ENCODE results near the gene MISFA.
A peak's percentile ranks its signal among the peaks of the same experiment; 100 is the strongest.
"Not testable (repeated sequence)": the region's sequence is repeated elsewhere in the genome, so short reads cannot be mapped to it uniquely, and the experiment has no call there.

Gene MISFA

DNA sequence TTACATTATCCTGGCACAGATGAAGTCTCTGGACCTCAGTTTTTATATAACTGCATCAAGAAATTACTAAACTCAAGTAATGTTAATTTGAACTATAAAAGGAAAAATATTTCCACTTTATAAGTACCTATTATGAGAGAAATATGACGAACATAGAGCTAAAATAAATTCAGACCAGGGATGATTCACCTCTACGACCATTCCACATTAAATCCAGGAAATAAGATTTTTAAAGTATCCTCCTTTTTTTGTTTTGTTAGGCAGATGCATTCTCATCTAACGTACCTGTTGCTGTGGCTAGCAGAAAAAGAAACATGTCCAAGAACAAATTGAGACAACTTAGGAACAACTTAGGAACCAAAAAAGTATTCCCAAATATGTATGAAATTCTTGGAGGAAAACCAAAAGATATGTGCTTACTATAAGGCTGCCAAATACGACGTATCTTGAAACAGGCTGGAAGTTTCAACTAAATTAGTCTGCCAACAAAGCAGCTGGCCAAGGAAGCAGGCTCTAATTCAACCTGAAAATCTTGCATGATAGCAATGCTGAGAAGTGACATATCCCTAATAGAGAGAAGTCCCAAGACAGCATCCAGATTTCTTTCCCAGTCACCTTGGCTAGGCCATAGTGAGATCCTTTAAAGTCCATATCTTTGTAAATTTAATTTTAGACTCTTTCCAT, 18.9 kb downstream of the MISFA start:
- no peak for DNase-seq

DNA sequence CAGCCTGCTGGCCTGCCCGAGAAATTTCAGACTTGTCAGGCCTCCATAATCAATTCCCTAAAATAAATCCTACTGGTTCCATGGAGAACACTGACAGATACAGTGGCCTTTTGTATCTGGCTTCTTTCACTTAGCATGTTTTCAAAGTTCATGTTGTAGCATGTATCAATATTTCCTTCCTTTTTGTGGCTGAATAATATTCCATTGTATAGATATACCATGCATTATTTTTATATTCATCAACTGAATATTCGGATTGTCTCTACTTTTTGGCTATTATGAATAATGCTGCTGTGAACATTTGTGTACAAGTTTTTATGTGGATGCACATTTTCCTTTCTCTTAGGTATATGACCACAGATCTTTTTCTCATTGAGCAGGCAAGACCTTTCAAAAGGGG, 24.1 kb downstream of the MISFA start:
- no peak for DNase-seq

DNA sequence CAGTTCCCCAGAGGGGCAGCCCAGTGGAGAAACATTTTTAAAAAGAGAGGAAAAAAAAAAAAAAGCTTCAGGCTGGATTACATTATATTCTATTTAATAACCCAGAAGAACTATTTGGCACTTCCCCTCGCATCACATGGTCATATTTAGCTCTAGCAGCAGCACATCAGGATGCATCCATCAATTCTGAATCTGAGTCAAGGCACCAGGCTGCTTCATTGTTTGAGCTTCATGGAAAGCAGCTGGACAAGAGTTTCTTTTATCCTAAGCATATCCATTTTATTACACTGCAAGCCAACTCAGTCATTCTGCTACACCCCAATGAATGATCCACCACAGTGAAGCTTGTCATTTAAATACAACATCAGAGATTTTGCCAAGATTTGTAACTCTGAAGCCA, 24.6 kb downstream of the MISFA start:
- no peak for DNase-seq

DNA sequence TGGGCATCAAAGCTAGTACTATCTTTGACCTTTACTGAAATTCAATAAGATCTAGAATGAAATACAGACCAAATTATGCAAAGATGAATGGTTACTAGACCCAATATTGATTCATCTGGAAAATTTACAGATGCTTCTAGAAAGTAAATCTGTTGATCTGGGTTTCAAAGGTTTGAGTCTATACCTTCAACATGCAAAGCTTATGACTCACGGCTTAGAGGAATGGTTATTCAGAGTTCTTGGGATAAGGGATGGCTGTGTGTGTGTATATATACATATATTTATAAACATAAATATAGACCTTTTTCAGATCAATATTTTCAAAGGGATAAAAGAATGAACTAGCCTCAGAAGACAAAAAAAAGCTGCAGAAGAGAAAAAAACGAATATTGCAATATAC, 33.3 kb downstream of the MISFA start:
- no peak for DNase-seq

DNA sequence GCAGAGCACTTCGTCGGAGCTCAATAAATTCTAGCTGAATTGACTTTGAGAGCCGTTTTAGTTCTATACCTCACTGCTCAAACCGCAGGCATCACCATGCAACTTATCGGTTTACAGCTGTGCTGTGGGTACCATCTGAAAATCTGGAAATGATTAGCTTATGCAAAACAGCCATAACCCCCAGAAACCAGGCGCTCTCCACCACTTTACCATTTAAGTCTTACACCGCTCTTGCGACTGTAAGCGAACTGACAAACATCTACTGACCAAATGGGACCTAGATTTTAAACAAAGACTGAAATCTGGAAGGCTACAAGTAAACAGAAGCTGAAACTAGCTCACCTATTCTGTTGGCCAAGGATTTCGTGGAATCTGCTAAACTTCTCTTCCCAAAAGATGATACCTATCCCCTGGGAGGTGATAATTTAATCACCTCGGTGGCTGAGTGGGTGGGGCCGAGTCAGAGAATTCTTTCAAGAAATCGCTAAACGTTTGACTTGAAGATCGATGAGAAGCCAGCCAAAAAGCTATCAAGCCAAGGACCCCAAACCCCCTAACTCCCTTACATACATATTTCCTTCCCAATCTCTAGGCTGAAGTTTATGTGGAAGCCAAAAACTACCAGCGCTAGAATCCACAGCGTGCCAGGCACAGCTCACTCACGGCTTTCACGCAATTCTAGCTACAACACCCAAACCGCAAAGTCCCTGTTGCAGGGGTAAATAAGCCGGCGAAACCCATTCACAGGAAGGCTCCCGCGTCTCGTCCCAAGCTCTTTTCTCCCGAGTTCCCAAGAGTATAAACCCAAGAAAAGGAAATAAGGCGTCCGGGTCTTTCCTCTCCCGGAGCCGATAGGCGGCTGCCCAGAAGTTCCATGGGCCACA, 33.9 kb downstream of the MISFA start:
- no peak for DNase-seq

DNA sequence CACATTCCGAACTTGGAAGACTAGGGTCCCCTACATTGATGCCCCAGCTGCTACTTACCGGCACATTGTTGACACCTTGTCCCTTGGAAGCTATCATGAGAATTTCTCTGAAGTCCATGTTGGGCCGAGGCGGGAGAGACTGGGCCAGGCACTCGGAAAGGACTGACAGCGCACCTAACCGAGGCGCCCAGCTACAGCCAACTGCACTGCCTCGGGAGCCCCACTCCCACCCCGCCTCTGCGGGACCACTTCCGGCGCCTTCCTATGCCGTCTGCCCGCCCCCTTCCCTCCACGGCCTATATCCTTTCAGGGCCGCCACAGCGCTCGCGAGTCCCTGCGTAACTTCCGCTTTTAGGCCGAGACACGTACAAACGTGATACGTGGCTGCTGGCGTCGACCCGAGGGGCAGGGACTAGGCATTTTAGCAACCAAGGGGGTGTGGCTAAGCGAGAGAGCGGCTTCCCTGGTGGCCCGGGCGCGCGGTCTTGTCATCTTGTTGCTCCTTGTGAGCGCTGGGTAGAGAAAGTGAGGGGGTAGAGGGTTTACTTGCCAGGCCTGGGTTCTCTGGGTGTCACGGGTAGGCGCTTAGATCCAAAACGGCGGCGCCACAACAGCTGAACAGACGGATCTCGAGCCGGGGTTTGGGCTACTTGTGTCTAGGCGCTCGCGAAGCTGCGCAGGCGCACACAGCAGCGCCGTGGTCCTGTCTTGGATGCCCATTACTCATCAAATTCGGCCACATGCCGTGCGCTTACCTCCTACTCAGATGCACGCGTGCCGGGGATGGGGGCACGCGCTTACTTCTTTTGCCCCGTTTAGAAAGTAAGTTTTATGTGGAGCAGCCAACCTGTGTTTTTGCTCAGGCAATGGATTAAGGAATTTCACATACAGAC, 34.8 kb downstream of the MISFA start, which contains the start of gene SPTY2D1:
Gene SPTY2D1, minus strand, starts transcription at position 203 of the 893 bp plus-strand sequence. Its CDS starts 85 bp downstream, at position 118.
- peak; percentile 98 for DNase-seq

DNA sequence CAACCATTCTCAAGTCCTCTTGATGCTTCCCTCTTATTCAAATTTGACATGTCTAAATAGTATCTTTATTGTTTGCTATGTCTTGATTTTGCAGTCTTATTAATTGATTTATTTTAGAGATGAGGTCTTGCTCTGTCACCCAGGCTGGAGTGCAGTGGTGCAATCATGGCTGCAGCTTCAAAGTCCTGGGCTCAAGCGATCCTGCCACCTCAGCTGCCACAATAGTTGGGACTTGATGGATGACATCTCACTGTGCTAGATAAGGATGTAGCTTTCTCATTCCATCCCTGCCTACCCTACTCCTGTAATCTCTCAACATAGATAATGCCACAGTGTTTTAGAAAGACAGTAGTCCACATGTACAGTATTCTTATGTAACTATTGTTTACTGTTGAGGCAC, 42.1 kb downstream of the MISFA start:
- DNase-seq = no peak

DNA sequence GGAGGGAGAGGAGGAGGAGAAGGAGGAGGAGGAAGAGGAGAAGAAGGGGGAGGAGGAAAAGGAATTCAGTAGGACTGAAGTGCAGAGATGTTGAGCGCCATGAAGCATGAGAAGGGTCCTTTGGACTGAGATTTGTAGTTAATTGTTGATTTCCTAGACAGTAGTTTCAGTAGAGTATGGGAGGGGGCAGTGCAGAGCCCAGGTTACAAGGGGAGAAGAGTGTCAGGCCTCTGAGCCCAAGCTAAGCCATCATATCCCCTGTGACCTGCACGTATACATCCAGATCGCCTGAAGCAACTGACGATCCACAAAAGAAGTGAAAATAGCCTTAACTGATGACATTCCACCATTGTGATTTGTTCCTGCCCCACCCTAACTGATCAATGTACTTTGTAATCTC, 43.4 kb downstream of the MISFA start:
- not testable (repeated sequence) for DNase-seq

DNA sequence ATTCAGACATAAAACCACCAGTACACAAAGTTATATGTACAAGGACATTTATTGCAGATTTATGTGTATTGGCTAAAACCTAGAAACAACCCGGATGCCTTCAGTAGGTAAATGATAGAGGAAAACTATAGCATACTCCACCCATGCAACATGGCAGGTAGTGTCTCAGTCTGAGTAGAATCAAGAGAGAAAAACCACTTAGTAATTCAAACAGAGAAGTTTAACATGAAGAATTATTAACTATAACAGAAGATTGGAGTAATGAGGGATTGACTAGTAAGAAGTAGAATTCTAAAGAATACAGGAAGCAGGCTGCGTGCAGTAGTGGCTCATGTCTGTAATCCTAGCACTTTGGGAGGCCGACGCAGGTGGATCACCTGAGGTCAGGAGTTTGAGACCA, 50.8 kb downstream of the MISFA start:
- no peak for DNase-seq

DNA sequence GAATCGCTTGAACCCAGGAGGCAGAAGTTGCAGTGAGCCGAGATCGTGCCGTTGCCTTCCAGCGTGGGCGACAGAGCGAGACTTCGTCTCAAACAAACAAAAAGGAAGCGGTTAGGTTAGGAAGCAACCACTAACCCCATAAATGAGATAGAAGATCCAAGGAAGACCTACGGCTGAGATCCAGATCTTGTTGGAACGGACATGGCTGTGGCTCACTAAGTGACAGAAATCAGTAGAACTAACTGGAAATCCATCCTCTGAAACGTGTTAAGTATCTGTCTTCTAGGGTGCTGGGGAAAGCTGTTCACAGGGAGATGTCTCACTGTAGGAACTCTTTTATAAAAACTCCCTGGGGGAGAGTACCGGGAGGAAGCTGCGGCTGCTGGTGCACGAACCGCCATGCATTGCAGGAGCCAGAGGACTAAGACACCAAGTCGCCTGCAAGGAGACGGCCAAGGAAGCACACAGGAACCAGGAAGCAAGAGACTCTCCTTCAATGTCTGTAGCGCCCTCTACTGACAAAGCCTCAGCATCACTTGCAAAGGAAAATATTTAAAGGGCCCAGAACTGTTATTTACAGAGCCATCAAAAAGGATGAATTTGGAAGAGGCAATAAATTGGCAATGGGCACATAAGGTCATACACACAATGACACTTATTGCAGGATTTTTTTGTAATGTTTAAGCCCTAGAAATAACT, 51.4 kb downstream of the MISFA start:
- no peak for DNase-seq

All from DMS79 treated with DMSO at 0.1 percent for 48 hours (cell line).